WTC11 (cell line): ENCODE measurements around the gene C19orf25. TPM values are rescaled to one million over a fixed set of nuclear protein-coding genes. Genes with fewer than 3 reads are reported as not detected.

Experiments used
- ATAC-seq: fragments of 200-7000 bp; cut with Tn5 transposase; 2 replicates; pipeline ENCODE4 v1.10.0; 2021; ENCODE audit warnings: mild to moderate bottlenecking, moderate library complexity
- CTCF ChIA-PET: fragments of 300-600 bp; sonication (Branson Sonifier 250); formaldehyde crosslinking; loops from one replicate; lab custom pipeline; 2021; ENCODE audit warnings: antibody characterized with exemption; lab: Charles Lee
- POLR2A ChIA-PET: fragments of 350-600 bp; sonication (Branson Sonifier 250); formaldehyde crosslinking; loops from one replicate; lab custom pipeline; 2021; ENCODE audit warnings: antibody characterized with exemption; lab: Charles Lee
- DNase-seq: peaks from one replicate; pipeline ENCODE4 v3.0.0; 2021; ENCODE audit warnings: low spot score
- H3K27ac Mint-ChIP-seq: 2 replicates; pipeline ENCODE4 v1.8.0; 2021; ENCODE audit warnings: mixed read lengths
- H3K27me3 Mint-ChIP-seq: 2 replicates; pipeline ENCODE4 v1.8.0; 2021; ENCODE audit warnings: low read depth, mild to moderate bottlenecking, moderate library complexity, mixed read lengths
- H3K36me3 Mint-ChIP-seq: 2 replicates; pipeline ENCODE4 v1.8.0; 2021; ENCODE audit warnings: mixed read lengths
- H3K4me1 Mint-ChIP-seq: 2 replicates; pipeline ENCODE4 v1.8.0; 2022; ENCODE audit warnings: mixed read lengths
- H3K4me3 Mint-ChIP-seq: 2 replicates; pipeline ENCODE4 v1.8.0; 2021; ENCODE audit warnings: mild to moderate bottlenecking, moderate library complexity, mixed read lengths
- H3K9me3 Mint-ChIP-seq: 2 replicates; pipeline ENCODE4 v1.8.0; 2021; ENCODE audit warnings: mixed read lengths
- ATF3 ChIP-seq: sonication (generic); formaldehyde crosslinking; conservative IDR thresholded peaks from 2 replicates; pipeline ENCODE4 v1.8.1; 2022; ENCODE audit warnings: mild to moderate bottlenecking, missing genetic modification reagents
- ERG ChIP-seq: fragments of 250-450 bp; sonication (Bioruptor Pico); IDR thresholded peaks from 2 replicates; pipeline ENCODE4 v1.8.0; 2021; ENCODE audit warnings: mild to moderate bottlenecking
- ESRRA ChIP-seq: sonication (generic); formaldehyde crosslinking; IDR thresholded peaks from 2 replicates; pipeline ENCODE4 v1.8.1; 2022; ENCODE audit warnings: mild to moderate bottlenecking, missing genetic modification reagents, borderline replicate concordance
- IRF1 ChIP-seq: sonication (generic); formaldehyde crosslinking; IDR thresholded peaks from 2 replicates; pipeline ENCODE4 v1.8.0; 2023; ENCODE audit warnings: missing genetic modification reagents
- JAZF1 ChIP-seq: fragments of 250-450 bp; sonication (Bioruptor Pico); IDR thresholded peaks from 2 replicates; pipeline ENCODE4 v1.9.0; 2021; ENCODE audit warnings: moderate library complexity, mild to moderate bottlenecking, inconsistent platforms
- MAX ChIP-seq: sonication (generic); formaldehyde crosslinking; IDR thresholded peaks from 2 replicates; pipeline ENCODE4 v1.8.0; 2022; ENCODE audit warnings: mild to moderate bottlenecking, missing genetic modification reagents
- NR2C2 ChIP-seq: sonication (generic); formaldehyde crosslinking; IDR thresholded peaks from 2 replicates; pipeline ENCODE4 v1.8.0; 2022; ENCODE audit warnings: mild to moderate bottlenecking, missing genetic modification reagents
- NR3C1 ChIP-seq: sonication (generic); formaldehyde crosslinking; conservative IDR thresholded peaks from 2 replicates; pipeline ENCODE4 v1.8.1; 2023; ENCODE audit warnings: low read depth, mild to moderate bottlenecking, missing genetic modification reagents
- RELA ChIP-seq: sonication (generic); formaldehyde crosslinking; IDR thresholded peaks from 2 replicates; pipeline ENCODE4 v1.8.1; 2022; ENCODE audit warnings: missing genetic modification reagents, mild to moderate bottlenecking, borderline replicate concordance
- SP1 ChIP-seq: sonication (generic); formaldehyde crosslinking; conservative IDR thresholded peaks from 2 replicates; pipeline ENCODE4 v1.8.1; 2022; ENCODE audit warnings: missing genetic modification reagents
- TCF7 ChIP-seq: sonication (generic); formaldehyde crosslinking; IDR thresholded peaks from 2 replicates; pipeline ENCODE4 v1.8.0; 2022; ENCODE audit warnings: mild to moderate bottlenecking, low read depth, missing genetic modification reagents, moderate library complexity
- TP53 ChIP-seq: sonication (generic); formaldehyde crosslinking; IDR thresholded peaks from 2 replicates; pipeline ENCODE4 v1.8.1; 2023; ENCODE audit warnings: mild to moderate bottlenecking, missing genetic modification reagents
- USF2 ChIP-seq: sonication (generic); formaldehyde crosslinking; IDR thresholded peaks from 2 replicates; pipeline ENCODE4 v1.8.1; 2023; ENCODE audit warnings: mild to moderate bottlenecking, missing genetic modification reagents, moderate library complexity
- ZNF121 ChIP-seq: sonication (generic); formaldehyde crosslinking; IDR thresholded peaks from 2 replicates; pipeline ENCODE4 v1.8.0; 2023; ENCODE audit warnings: missing genetic modification reagents
- ZNF138 ChIP-seq: sonication (generic); formaldehyde crosslinking; conservative IDR thresholded peaks from 2 replicates; pipeline ENCODE4 v1.8.1; 2022; ENCODE audit warnings: mild to moderate bottlenecking, moderate library complexity, missing genetic modification reagents
- ZNF232 ChIP-seq: sonication (generic); formaldehyde crosslinking; IDR thresholded peaks from 2 replicates; pipeline ENCODE4 v1.8.0; 2022; ENCODE audit warnings: mild to moderate bottlenecking, missing genetic modification reagents
- ZNF423 ChIP-seq: fragments of 250-450 bp; sonication (Bioruptor Pico); IDR thresholded peaks from 2 replicates; pipeline ENCODE4 v2.1.2; 2022; ENCODE audit warnings: mild to moderate bottlenecking, moderate library complexity
- ZNF512 ChIP-seq: sonication (generic); formaldehyde crosslinking; IDR thresholded peaks from 2 replicates; pipeline ENCODE4 v1.8.1; 2022; ENCODE audit warnings: missing genetic modification reagents, borderline replicate concordance
- ZNF671 ChIP-seq: fragments of 250-450 bp; sonication (Bioruptor Pico); IDR thresholded peaks from 2 replicates; pipeline ENCODE4 v1.8.0; 2021; ENCODE audit warnings: mild to moderate bottlenecking
- total RNA-seq: library from RNA; stranded (reverse); gene quantifications from 3 replicates; pipeline ENCODE4 v1.2.3, GENCODE V29; 2021

C19orf25 gene
- total RNA-seq, 1 experiment from 2014 or later = 65.7 TPM

- no peak for ATAC-seq
- TF ChIP-seq JAZF1 (CRISPR knock-in tag) (no peak), ZNF423 (CRISPR knock-in tag) (no peak), ERG (CRISPR knock-in tag) (no peak), ZNF671 (CRISPR knock-in tag) (no peak), ZNF512 (CRISPR knock-in tag) (no peak), ATF3 (CRISPR knock-in tag) (no peak), ZNF232 (CRISPR knock-in tag) (no peak), MAX (CRISPR knock-in tag) (no peak), ZNF121 (CRISPR knock-in tag) (no peak), ZNF138 (no peak), TCF7 (CRISPR knock-in tag) (no peak), SP1 (CRISPR knock-in tag) (no peak), RELA (CRISPR knock-in tag) (no peak), NR3C1 (CRISPR knock-in tag) (no peak), IRF1 (CRISPR knock-in tag) (no peak), NR2C2 (no peak), USF2 (CRISPR knock-in tag) (no peak)
- H3K4me3 Mint-ChIP-seq = peak overlapping the region; percentile 68
Measured at GRCh38 chr19:1525343-1525742, 46.3 kb upstream of the C19orf25 start.

GRCh38 chr19:1524972-1525325 is 45.9 kb upstream of the C19orf25 start:
- TF ChIP-seq TP53 (CRISPR knock-in tag) = no peak
- TF ChIP-seq ESRRA (CRISPR knock-in tag) = no peak
- no peak for TF ChIP-seq ZNF671 (CRISPR knock-in tag)
- ChIA-PET POLR2A (no interaction called here), CTCF (no interaction called here)
- H3K36me3 Mint-ChIP-seq = no peaks in the 10 kb centered on the region
- H3K27me3 Mint-ChIP-seq = peaks cover 48% of the 10 kb centered on the region
- DNase-seq (no peak), ATAC-seq (no peak)
- H3K4me3 Mint-ChIP-seq = peak overlapping the region; percentile 68
- peaks cover 5% of the 10 kb centered on the region for H3K4me1 Mint-ChIP-seq
- H3K27ac Mint-ChIP-seq = no peak overlapping the region
- no peaks in the 10 kb centered on the region for H3K9me3 Mint-ChIP-seq

More at GRCh38 chr19:1525343-1525742, 46.3 kb upstream of the C19orf25 start:
- Mint-ChIP-seq H3K27ac (no peak overlapping the region), H3K27me3 (peaks cover 48% of the 10 kb centered on the region), H3K9me3 (no peaks in the 10 kb centered on the region), H3K4me1 (peaks cover 5% of the 10 kb centered on the region), H3K36me3 (no peaks in the 10 kb centered on the region)
- ChIA-PET POLR2A (no interaction called here), CTCF (interaction anchor here (1.2 kb wide), 1 partner anchor 21 kb away, joined by 4 read pairs; no protein-coding TSS in a partner anchor)
- no peak for DNase-seq
